ENCODE data around the gene RIPK1. TPM values are rescaled to one million over a fixed set of nuclear protein-coding genes. Genes with fewer than 3 reads are reported as not detected.

RIPK1 gene
- total RNA-seq, 1 donor from 2014 or later, result 4.9 TPM

- no peak overlapping the region for H2AFZ ChIP-seq (replicated peaks)
- H3K27ac ChIP-seq, result no peak overlapping the region
- H3K9ac ChIP-seq, result no peak overlapping the region
- H3F3A ChIP-seq (ENCODE audit: low read depth), result peaks cover 8% of the 10 kb centered on the region
- no peak overlapping the region for H3K4me2 ChIP-seq
- peaks cover 22% of the 10 kb centered on the region for H3K36me3 Mint-ChIP-seq
- H3K4me3 Mint-ChIP-seq, result no peak overlapping the region
- H3K36me3 ChIP-seq, result peaks cover 3% of the 10 kb centered on the region
- peaks cover 26% of the 10 kb centered on the region for H3K4me1 Mint-ChIP-seq
- no peaks in the 10 kb centered on the region for H3K79me2 ChIP-seq (ENCODE audit: low read depth)
- H3K27me3 Mint-ChIP-seq (ENCODE audit: insufficient read depth, low read depth), result no peaks in the 10 kb centered on the region
- H3K4me1 ChIP-seq, result no peaks in the 10 kb centered on the region
- H4K20me1 ChIP-seq (ENCODE audit: low read depth), result peaks cover 8% of the 10 kb centered on the region
- H3K9me3 Mint-ChIP-seq, result no peaks in the 10 kb centered on the region
- no peaks in the 10 kb centered on the region for H3K27me3 ChIP-seq
- no peak overlapping the region for H3K4me3 ChIP-seq
- no peak overlapping the region for H3K27ac Mint-ChIP-seq
- no peak for DNase-seq (ENCODE audit: low spot score)
- H3K9me3 ChIP-seq (ENCODE audit: low read depth), result no peaks in the 10 kb centered on the region
- TF ChIP-seq EZH2phosphoT487 (IDR thresholded peaks at IDR 0.05) (no peak), EZH2 (IDR thresholded peaks at IDR 0.05) (no peak)
- TF ChIP-seq, protein P1, sequence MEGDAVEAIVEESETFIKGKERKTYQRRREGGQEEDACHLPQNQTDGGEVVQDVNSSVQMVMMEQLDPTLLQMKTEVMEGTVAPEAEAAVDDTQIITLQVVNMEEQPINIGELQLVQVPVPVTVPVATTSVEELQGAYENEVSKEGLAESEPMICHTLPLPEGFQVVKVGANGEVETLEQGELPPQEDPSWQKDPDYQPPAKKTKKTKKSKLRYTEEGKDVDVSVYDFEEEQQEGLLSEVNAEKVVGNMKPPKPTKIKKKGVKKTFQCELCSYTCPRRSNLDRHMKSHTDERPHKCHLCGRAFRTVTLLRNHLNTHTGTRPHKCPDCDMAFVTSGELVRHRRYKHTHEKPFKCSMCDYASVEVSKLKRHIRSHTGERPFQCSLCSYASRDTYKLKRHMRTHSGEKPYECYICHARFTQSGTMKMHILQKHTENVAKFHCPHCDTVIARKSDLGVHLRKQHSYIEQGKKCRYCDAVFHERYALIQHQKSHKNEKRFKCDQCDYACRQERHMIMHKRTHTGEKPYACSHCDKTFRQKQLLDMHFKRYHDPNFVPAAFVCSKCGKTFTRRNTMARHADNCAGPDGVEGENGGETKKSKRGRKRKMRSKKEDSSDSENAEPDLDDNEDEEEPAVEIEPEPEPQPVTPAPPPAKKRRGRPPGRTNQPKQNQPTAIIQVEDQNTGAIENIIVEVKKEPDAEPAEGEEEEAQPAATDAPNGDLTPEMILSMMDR (IDR thresholded peaks at IDR 0.05), result no peak
These were observed 57.5 kb downstream of the RIPK1 start for GRCh38 chr6:3125815-3126214.

DNA sequence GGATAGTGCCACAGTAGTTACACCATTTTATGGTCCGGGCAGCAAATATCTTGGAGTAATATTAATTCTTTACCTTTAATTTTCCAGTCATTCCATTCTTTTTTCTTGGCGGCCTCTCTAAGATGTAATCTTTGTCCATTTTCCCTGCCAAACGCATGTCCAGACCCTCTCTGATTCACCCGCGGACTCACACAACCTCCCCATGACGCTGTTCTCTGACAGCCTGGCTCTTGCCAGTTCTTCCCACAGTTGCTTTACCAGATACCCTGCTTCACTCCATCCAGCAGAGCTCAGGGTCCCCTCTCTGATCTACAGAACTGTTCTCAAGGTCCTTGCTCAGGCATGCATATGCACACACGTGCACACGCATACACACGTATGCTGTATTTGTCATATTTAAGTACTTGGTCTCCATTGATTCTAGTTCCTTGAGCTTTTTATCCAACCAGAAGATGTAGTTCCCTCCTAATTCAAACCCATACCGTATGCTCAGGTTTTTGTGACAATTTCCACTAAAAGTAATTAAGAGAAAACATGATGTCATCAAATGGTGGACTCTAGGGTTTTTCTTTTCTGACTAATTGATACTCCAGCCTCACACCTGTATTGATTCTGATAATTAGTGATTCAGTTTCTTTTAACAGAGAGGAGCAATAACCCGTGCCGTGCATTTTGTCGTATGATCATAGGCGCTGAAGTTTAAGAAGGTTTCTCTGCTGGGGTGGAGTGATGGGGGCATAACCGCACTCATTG is 60.2 kb downstream of the RIPK1 start:
- Histone ChIP-seq H3K9ac (no peak overlapping the region), H3K9me3 (ENCODE audit: low read depth) (no peaks in the 10 kb centered on the region), H3K36me3 (peaks cover 3% of the 10 kb centered on the region), H3K27me3 (no peaks in the 10 kb centered on the region), H3K4me3 (no peak overlapping the region), H3K79me2 (ENCODE audit: low read depth) (no peaks in the 10 kb centered on the region), H3K4me2 (no peak overlapping the region), H3K27ac (no peak overlapping the region), H3F3A (ENCODE audit: low read depth) (peaks cover 8% of the 10 kb centered on the region), H3K4me1 (no peaks in the 10 kb centered on the region), H2AFZ (replicated peaks) (no peak overlapping the region), H4K20me1 (ENCODE audit: low read depth) (peaks cover 8% of the 10 kb centered on the region)
- Mint-ChIP-seq H3K27me3 (ENCODE audit: insufficient read depth, low read depth) (peaks cover 3% of the 10 kb centered on the region), H3K4me1 (peaks cover 15% of the 10 kb centered on the region), H3K36me3 (peaks cover 38% of the 10 kb centered on the region), H3K4me3 (no peak overlapping the region), H3K27ac (peak overlapping the region; percentile 4), H3K9me3 (no peaks in the 10 kb centered on the region)
- no peak for DNase-seq (ENCODE audit: low spot score)
- TF ChIP-seq EZH2 (IDR thresholded peaks at IDR 0.05), result no peak
- TF ChIP-seq, protein P1 (IDR thresholded peaks at IDR 0.05), result no peak
- TF ChIP-seq EZH2phosphoT487 (IDR thresholded peaks at IDR 0.05), result no peak

DNA sequence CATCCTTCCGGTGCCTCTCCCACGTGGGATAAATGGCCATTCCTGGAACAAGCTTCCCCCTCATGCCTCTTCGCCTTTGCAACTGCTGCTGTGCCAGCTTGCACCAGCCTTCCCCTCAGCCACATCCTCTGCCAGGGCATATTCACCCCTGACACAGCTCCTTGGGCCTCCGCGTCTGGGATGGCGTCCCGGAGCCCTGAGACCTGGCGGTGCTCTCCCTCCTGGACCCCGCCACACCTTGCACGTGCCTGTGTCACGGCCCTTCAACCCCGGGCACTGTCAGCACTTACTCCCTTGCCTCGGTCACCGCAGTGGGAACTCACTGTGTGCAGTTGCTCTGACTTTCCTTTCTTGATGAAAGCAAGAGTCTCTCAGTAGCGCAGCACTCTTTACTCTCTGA is 63.4 kb downstream of the RIPK1 start:
- no peak overlapping the region for H3K27ac ChIP-seq
- H3K9ac ChIP-seq, result no peak overlapping the region
- Mint-ChIP-seq H3K27me3 (ENCODE audit: insufficient read depth, low read depth) (peaks cover 3% of the 10 kb centered on the region), H3K27ac (peak overlapping the region; percentile 19), H3K4me1 (no peaks in the 10 kb centered on the region), H3K4me3 (no peak overlapping the region), H3K9me3 (no peaks in the 10 kb centered on the region), H3K36me3 (peaks cover 57% of the 10 kb centered on the region)
- no peak for DNase-seq (ENCODE audit: low spot score)
- H3K4me3 ChIP-seq, result no peak overlapping the region
- H3K79me2 ChIP-seq (ENCODE audit: low read depth), result no peaks in the 10 kb centered on the region
- no peaks in the 10 kb centered on the region for H3K9me3 ChIP-seq (ENCODE audit: low read depth)
- H3K4me1 ChIP-seq, result no peaks in the 10 kb centered on the region
- TF ChIP-seq, protein P1 (IDR thresholded peaks at IDR 0.05), result no peak
- no peak for TF ChIP-seq EZH2 (IDR thresholded peaks at IDR 0.05)
- TF ChIP-seq EZH2phosphoT487 (IDR thresholded peaks at IDR 0.05), result no peak
- H3K4me2 ChIP-seq, result no peak overlapping the region
- H3K36me3 ChIP-seq, result peaks cover 3% of the 10 kb centered on the region
- no peak overlapping the region for H2AFZ ChIP-seq (replicated peaks)
- no peaks in the 10 kb centered on the region for H3K27me3 ChIP-seq
- H4K20me1 ChIP-seq (ENCODE audit: low read depth), result no peaks in the 10 kb centered on the region
- no peaks in the 10 kb centered on the region for H3F3A ChIP-seq (ENCODE audit: low read depth)
